Esophagus muscularis mucosa (tissue), 3 donors: ENCODE results near the gene DDX43.

Experiments
- CTCF ChIP-seq, 3 experiments: fragments of 200-600 bp in 2 of 3; fragments of 450-650 bp in 1 of 3; sonication (generic) in 2 of 3; IDR thresholded peaks; one replicate each; pipeline ENCODE4 v1.5.1; 2017 to 2019; ENCODE audit warnings: antibody characterized with exemption in 3 of 3, mild to moderate bottlenecking in 2 of 3, moderate library complexity in 1 of 3
- POLR2A ChIP-seq: fragments of 450-650 bp; IDR thresholded peaks from one replicate; pipeline ENCODE4 v1.6.1; 2017; ENCODE audit warnings: antibody characterized with exemption, moderate library complexity, mild to moderate bottlenecking, low read depth

DNA sequence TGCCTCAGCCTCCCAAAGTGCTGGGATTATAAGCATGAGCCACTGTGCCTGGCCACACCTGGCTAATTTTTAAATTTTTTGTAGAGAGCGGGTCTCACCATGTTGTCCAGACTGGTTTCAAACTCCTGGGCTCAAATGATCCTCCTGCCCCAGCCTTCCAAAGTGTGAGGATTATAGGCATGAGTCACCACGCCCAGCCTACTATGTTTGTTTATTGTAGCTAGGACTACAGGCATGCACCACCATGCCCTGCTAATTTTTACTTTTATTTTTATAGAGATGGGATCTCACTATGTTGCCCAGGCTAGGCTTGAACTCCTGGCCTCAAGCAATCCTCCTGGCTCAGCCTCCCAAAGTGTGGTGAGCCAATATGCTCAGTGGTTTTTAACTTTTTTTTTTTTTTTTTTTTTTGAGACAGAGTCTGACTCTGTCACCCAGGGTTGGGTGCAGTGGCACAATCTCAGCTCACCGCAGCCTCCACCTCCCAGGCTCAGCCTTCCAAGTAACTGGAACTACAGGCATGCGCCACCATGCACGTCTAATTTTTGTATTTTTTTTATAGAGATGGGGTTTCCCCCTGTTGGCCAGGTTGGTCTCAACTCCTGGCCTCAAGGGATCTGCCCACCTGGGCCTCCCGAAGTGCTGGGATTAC lies 12.0 kb upstream of the DDX43 start:
- TF ChIP-seq CTCF (IDR thresholded peaks at IDR 0.05) (no peak), POLR2A (no peak)
